Measurements from ENCODE around the gene MBOAT1.

The MBOAT1 gene

GRCh38 chr6:20129290-20130088 is 82.8 kb downstream of the MBOAT1 start:
- no peak for DNase-seq

- no peak for DNase-seq
Observed at GRCh38 chr6:20128018-20128417, 84.3 kb downstream of the MBOAT1 start.

GRCh38 chr6:20126789-20127653 is 85.2 kb downstream of the MBOAT1 start:
- peak; percentile 48 for DNase-seq

- DNase-seq, result no peak
Observed at GRCh38 chr6:20126102-20126752, 86.0 kb downstream of the MBOAT1 start.

GRCh38 chr6:20124545-20124944 is 87.7 kb downstream of the MBOAT1 start:
- DNase-seq, result no peak

- DNase-seq, result no peak
Observed at GRCh38 chr6:20119485-20119884, 92.8 kb downstream of the MBOAT1 start.

- no peak for DNase-seq
Observed at GRCh38 chr6:20118892-20119291, 93.4 kb downstream of the MBOAT1 start.

- DNase-seq, result peak; percentile 26
Observed at GRCh38 chr6:20117474-20117873, 94.8 kb downstream of the MBOAT1 start.

GRCh38 chr6:20116792-20117191 is 95.5 kb downstream of the MBOAT1 start:
- DNase-seq, result no peak

- no peak for DNase-seq
Observed at GRCh38 chr6:20115246-20115980, 96.9 kb downstream of the MBOAT1 start.

- DNase-seq, result no peak
Observed at GRCh38 chr6:20113649-20114224, 98.5 kb downstream of the MBOAT1 start.

- no peak for DNase-seq
Observed at GRCh38 chr6:20112841-20113240, 99.4 kb downstream of the MBOAT1 start.

- no peak for DNase-seq
Observed at GRCh38 chr6:20112241-20112640, 100.0 kb downstream of the MBOAT1 start.

GRCh38 chr6:20110478-20110877 is 101.8 kb downstream of the MBOAT1 start:
- no peak for DNase-seq

GRCh38 chr6:20109526-20109925 is 102.7 kb downstream of the MBOAT1 start:
- no peak for DNase-seq

GRCh38 chr6:20105838-20106237 is 106.4 kb downstream of the MBOAT1 start:
- no peak for DNase-seq

GRCh38 chr6:20104696-20105095 is 107.6 kb downstream of the MBOAT1 start:
- DNase-seq, result no peak

- DNase-seq, result no peak
Observed at GRCh38 chr6:20102397-20103073, 109.7 kb downstream of the MBOAT1 start.

GRCh38 chr6:20099156-20099555 is 113.1 kb downstream of the MBOAT1 start:
- no peak for DNase-seq

GRCh38 chr6:20098267-20098876 is 113.9 kb downstream of the MBOAT1 start:
- DNase-seq, result no peak

- DNase-seq, result no peak
Observed at GRCh38 chr6:20096536-20096935, 115.7 kb downstream of the MBOAT1 start.
